GM10248 (cell line): ENCODE measurements around the gene PAPSS2.

ENCODE experiments used
- CTCF ChIA-PET: fragments of 300-600 bp; sonication (Branson Sonifier 250); formaldehyde crosslinking; extraction: SDS; loops from one replicate; lab custom pipeline; 2021; ENCODE audit warnings: antibody characterized with exemption; lab: Yijun Ruan, JAX
- POLR2A ChIA-PET: fragments of 350-650 bp; sonication (Branson Sonifier 250); formaldehyde crosslinking; extraction: SDS; loops from one replicate; lab custom pipeline; 2020; ENCODE audit warnings: antibody characterized with exemption; lab: Yijun Ruan, JAX
- DNase-seq: peaks from one replicate; pipeline ENCODE4 v3.0.0; 2012; ENCODE audit errors: extremely low spot score
- CTCF ChIP-seq: IDR thresholded peaks from 2 replicates; pipeline ENCODE4 v1.5.1; 2012; ENCODE audit warnings: mild to moderate bottlenecking, low read depth; ENCODE audit errors: extremely low read depth, missing control alignments, control extremely low read depth

Gene PAPSS2

GRCh38 chr10:87753995-87754866 lies 94.6 kb downstream of the PAPSS2 start:
- no peak for TF ChIP-seq CTCF
- ChIA-PET POLR2A (no interaction called here), CTCF (no interaction called here)
- DNase-seq, result no peak

- no peak for TF ChIP-seq CTCF
- CTCF ChIA-PET, result interaction anchor here (0.9 to 1.5 kb wide), 3 partner anchors 12 to 24 kb away, joined by 3 to 5 read pairs (median 3); no protein-coding TSS in a partner anchor
- POLR2A ChIA-PET, result no interaction called here
- no peak for DNase-seq
Observed at GRCh38 chr10:87757685-87758084, 98.0 kb downstream of the PAPSS2 start.

- TF ChIP-seq CTCF, result no peak
- ChIA-PET CTCF (interaction anchor here (0.7 to 3.3 kb wide), 8 partner anchors 8 to 32 kb away, joined by 3 to 11 read pairs (median 4); no protein-coding TSS in a partner anchor), POLR2A (no interaction called here)
- DNase-seq, result no peak
Observed at GRCh38 chr10:87759551-87759950, 99.9 kb downstream of the PAPSS2 start.

GRCh38 chr10:87760195-87760905 lies 100.7 kb downstream of the PAPSS2 start:
- TF ChIP-seq CTCF, result no peak
- no peak for DNase-seq
- CTCF ChIA-PET, result interaction anchor here (0.7 to 3.3 kb wide), 10 partner anchors 9 to 32 kb away, joined by 3 to 11 read pairs (median 4); no protein-coding TSS in a partner anchor
- POLR2A ChIA-PET, result interaction anchor here (0.6 kb wide), 1 partner anchor 84 kb away, joined by 3 read pairs; no protein-coding TSS in a partner anchor

GRCh38 chr10:87761153-87761552 lies 101.5 kb downstream of the PAPSS2 start:
- DNase-seq, result no peak
- POLR2A ChIA-PET, result interaction anchor here (0.6 kb wide), 1 partner anchor 85 kb away, joined by 3 read pairs; no protein-coding TSS in a partner anchor
- TF ChIP-seq CTCF, result no peak
- CTCF ChIA-PET, result interaction anchor here (1.4 to 3.3 kb wide), 4 partner anchors 10 to 27 kb away, joined by 3 to 11 read pairs (median 4); no protein-coding TSS in a partner anchor

GRCh38 chr10:87761892-87762291 lies 102.2 kb downstream of the PAPSS2 start:
- TF ChIP-seq CTCF, result no peak
- ChIA-PET POLR2A (no interaction called here), CTCF (interaction anchor here (0.8 to 3.3 kb wide), 3 partner anchors 10 to 28 kb away, joined by 3 to 11 read pairs (median 3); no protein-coding TSS in a partner anchor)
- no peak for DNase-seq
